A673 (cell line): ENCODE data around the gene TFR2.

ENCODE experiments used
- CTCF ChIP-seq: fragments of 300-800, 200-600 bp; sonication (generic); conservative IDR thresholded peaks from 2 replicates; pipeline ENCODE4 v1.5.1; 2017; ENCODE audit warnings: low read depth, mild to moderate bottlenecking, antibody characterized with exemption, low read length, moderate library complexity, mixed read lengths
- EZH2 ChIP-seq: fragments of 200-600 bp; sonication (generic); IDR thresholded peaks from 2 replicates; pipeline ENCODE4 v1.6.1; 2017; ENCODE audit warnings: borderline replicate concordance, low read depth, mild to moderate bottlenecking, mixed read lengths, antibody characterized with exemption, low read length; ENCODE audit not compliant: poor library complexity, severe bottlenecking

- TF ChIP-seq CTCF (no peak), EZH2 (no peak)
Measured at GRCh38 chr7:100571829-100572116, 69.6 kb downstream of the TFR2 start.
